Effector memory CD8-positive, alpha-beta T cell (primary cell): Measurements from ENCODE around the gene DAPK2.

Experiments used
- ATAC-seq: fragments of 150-1000 bp; cut with Tn5 transposase; replicated peaks from 2 replicates; pipeline ENCODE4 v1.10.0; 2021; ENCODE audit warnings: mild to moderate bottlenecking, moderate library complexity
- DNase-seq, 3 experiments: peaks; one replicate each; pipeline ENCODE4 v3.0.0; 2021
- H3K27ac Mint-ChIP-seq, 2 donors: one replicate each; pipeline ENCODE4 v1.8.0; 2022; ENCODE audit warnings: mild to moderate bottlenecking in 2 of 2, mixed read lengths in 2 of 2, moderate library complexity in 2 of 2
- H3K27me3 Mint-ChIP-seq, 2 donors: one replicate each; pipeline ENCODE4 v1.8.0; 2022; ENCODE audit warnings: mixed read lengths in 2 of 2
- H3K36me3 Mint-ChIP-seq: one replicate; pipeline ENCODE4 v1.8.0; 2022; ENCODE audit warnings: mild to moderate bottlenecking, moderate library complexity, mixed read lengths; ENCODE audit not compliant: insufficient read depth
- H3K4me1 Mint-ChIP-seq, 2 donors: one replicate each; pipeline ENCODE4 v1.8.0; 2022; ENCODE audit warnings: low read depth in 2 of 2, mixed read lengths in 2 of 2
- H3K4me3 Mint-ChIP-seq, 2 donors: one replicate each; pipeline ENCODE4 v1.8.0; 2022; ENCODE audit warnings: mild to moderate bottlenecking in 2 of 2, mixed read lengths in 2 of 2, moderate library complexity in 2 of 2
- H3K9me3 Mint-ChIP-seq, 2 donors: one replicate each; pipeline ENCODE4 v1.8.0; 2022; ENCODE audit warnings: mixed read lengths in 2 of 2

The DAPK2 gene

GRCh38 chr15:63860555-63860954 is 185.7 kb downstream of the DAPK2 start:
- H3K4me3 Mint-ChIP-seq = no peak overlapping the region
- peak overlapping the region; percentile 83 to 94 for H3K27ac Mint-ChIP-seq
- H3K4me1 Mint-ChIP-seq = peaks cover 8 to 13% of the 10 kb centered on the region in 2 donors
- no peaks in the 10 kb centered on the region for H3K36me3 Mint-ChIP-seq
- H3K27me3 Mint-ChIP-seq = no peaks in the 10 kb centered on the region
- no peaks in the 10 kb centered on the region for H3K9me3 Mint-ChIP-seq
- DNase-seq (no peak), ATAC-seq (peak; percentile 17)

- no peaks in the 10 kb centered on the region for H3K9me3 Mint-ChIP-seq
- DNase-seq (peak in 2 of 3 experiments; percentile 10 to 24), ATAC-seq (peak; percentile 90)
- H3K4me3 Mint-ChIP-seq = no peak overlapping the region
- H3K4me1 Mint-ChIP-seq = peaks cover 8 to 13% of the 10 kb centered on the region in 2 donors
- H3K27ac Mint-ChIP-seq = peak overlapping the region; percentile 83 to 94
- no peaks in the 10 kb centered on the region for H3K27me3 Mint-ChIP-seq
- H3K36me3 Mint-ChIP-seq = no peaks in the 10 kb centered on the region
These were observed 186.1 kb downstream of the DAPK2 start for GRCh38 chr15:63860155-63860554.

DNA sequence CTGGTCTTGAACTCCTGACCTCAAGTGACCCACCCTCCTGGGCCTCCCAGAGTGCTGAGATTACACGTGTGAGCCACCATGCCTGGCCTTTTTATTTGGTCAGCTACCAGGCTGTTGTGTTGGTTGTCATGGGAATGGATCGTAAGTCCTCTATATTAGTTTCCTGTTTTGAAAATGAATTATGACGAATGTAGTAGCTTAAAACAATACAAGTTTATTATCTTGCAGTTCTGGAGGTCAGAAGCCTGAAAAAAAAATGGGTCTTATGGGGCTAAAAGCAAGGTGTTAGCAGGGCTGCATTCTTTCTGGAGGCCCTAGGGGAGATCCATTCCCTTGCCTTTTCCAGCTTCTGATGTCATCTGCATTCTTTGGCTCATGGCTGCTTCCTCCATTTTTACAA is 187.4 kb downstream of the DAPK2 start:
- Mint-ChIP-seq H3K4me3 (no peak overlapping the region), H3K27me3 (no peaks in the 10 kb centered on the region), H3K36me3 (no peaks in the 10 kb centered on the region), H3K9me3 (no peaks in the 10 kb centered on the region), H3K4me1 (peaks cover 8 to 13% of the 10 kb centered on the region in 2 donors), H3K27ac (peak overlapping the region; percentile 38 to 83)
- DNase-seq = no peak
- no peak for ATAC-seq

DNA sequence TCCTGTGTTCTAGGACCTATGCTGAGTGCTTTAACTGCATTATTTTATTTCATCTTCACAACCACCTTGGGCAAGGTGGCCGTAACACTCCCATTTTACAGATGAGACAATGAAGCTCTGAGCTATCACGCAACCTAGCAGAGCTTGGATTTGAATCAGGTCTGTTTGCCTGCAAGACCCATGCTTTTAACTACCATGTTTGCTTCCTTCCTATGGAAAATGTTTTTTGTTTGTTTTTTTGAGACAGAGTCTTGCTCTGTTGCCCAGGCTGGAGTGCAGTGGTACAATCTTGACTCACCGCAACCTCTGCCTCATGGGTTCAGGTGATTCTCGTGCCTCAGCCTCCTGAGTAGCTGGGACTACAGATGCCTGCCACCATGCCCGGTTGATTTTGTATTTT is 187.8 kb downstream of the DAPK2 start:
- Mint-ChIP-seq H3K36me3 (no peaks in the 10 kb centered on the region), H3K27ac (peak overlapping the region; percentile 38 to 83), H3K9me3 (no peaks in the 10 kb centered on the region), H3K4me1 (peaks cover 8 to 13% of the 10 kb centered on the region in 2 donors), H3K4me3 (no peak overlapping the region), H3K27me3 (no peaks in the 10 kb centered on the region)
- DNase-seq = no peak
- no peak for ATAC-seq

DNA sequence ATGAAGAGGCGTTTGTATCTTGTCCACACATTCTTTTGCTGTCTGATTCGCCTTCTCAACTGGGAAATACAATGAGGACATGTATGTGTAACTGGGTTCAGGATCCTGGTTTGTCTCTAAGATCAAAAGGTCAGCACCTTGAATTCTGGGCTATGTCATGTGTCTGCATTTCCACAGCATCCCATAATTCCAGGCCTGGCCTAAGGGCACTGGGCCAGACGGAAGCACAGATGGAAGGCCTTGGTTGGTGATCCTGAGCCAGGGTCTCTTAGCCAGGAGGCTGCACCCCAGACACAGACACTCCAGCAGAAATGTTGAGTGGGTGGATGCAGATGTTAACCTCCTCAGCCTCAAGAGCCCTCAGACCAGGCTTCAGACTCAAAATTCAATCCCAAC is 188.8 kb downstream of the DAPK2 start:
- Mint-ChIP-seq H3K36me3 (no peaks in the 10 kb centered on the region), H3K9me3 (no peaks in the 10 kb centered on the region), H3K27me3 (no peaks in the 10 kb centered on the region), H3K4me3 (no peak overlapping the region), H3K27ac (no peak overlapping the region), H3K4me1 (peaks cover 8 to 13% of the 10 kb centered on the region in 2 donors)
- no peak for DNase-seq
- no peak for ATAC-seq
